ENCODE results near the gene GRM7.

Gene GRM7

DNA sequence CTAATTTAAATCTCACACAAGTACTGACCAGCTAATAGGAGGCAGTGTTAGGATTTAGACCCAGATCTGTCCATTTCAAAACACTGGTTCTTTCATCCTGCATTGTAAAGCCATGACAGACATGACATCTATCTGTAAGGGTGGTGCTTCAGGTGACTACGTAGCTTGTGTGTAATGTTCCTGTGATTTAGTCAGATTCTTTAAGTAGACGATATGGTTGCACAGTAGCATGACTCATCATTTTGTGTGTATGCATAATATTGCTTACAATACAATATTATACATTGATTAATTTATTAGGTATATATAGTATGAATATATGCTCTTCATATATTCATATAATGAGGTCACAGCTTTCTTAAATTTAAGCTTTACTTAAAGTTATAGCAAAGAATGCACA is 628.5 kb downstream of the GRM7 start:
- H3K9ac ChIP-seq (ENCODE audit: low read length) = no peak overlapping the region
- H3K4me1 ChIP-seq (ENCODE audit: control insufficient read depth, insufficient read depth, low read length) = no peaks in the 10 kb centered on the region
- H3K27ac ChIP-seq (ENCODE audit: low read depth, low read length) = no peak overlapping the region
- H3K27me3 ChIP-seq (ENCODE audit: control insufficient read depth, insufficient read depth, low read length) = no peaks in the 10 kb centered on the region
- no peak overlapping the region for H3K4me3 ChIP-seq (ENCODE audit: low read depth, low read length)
- peaks cover 4% of the 10 kb centered on the region; the same call in 1 of the 2 replicates for H3K9me3 ChIP-seq (ENCODE audit: control insufficient read depth, insufficient read depth, low read depth, low read length)
- H3K36me3 ChIP-seq (ENCODE audit: control insufficient read depth, insufficient read depth, low read length) = no peaks in the 10 kb centered on the region

DNA sequence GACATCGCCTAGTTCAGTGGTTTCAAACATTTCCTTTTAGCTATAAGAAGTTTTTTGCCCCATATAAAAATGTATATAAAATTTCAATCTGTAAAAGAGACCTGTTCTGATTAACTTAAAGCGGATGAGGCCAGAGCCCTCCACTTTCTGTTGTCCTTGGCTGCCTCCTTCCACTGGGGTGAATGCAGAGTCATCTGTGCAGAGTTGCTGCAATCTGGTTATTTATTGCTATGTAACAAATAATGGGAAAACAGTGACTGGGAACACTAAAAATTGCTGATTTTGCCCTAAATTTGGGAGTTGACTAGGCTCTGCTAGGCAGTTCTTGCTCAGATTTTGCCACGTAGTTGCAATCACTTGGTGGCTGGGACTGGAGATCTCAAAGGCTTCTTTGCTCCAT is 637.8 kb downstream of the GRM7 start:
- Histone ChIP-seq H3K9me3 (ENCODE audit: control insufficient read depth, insufficient read depth, low read depth, low read length) (no peaks in the 10 kb centered on the region), H3K27me3 (ENCODE audit: control insufficient read depth, insufficient read depth, low read length) (no peaks in the 10 kb centered on the region), H3K9ac (ENCODE audit: low read length) (no peak overlapping the region), H3K27ac (ENCODE audit: low read depth, low read length) (no peak overlapping the region), H3K36me3 (ENCODE audit: control insufficient read depth, insufficient read depth, low read length) (no peaks in the 10 kb centered on the region), H3K4me3 (ENCODE audit: low read depth, low read length) (no peak overlapping the region), H3K4me1 (ENCODE audit: control insufficient read depth, insufficient read depth, low read length) (no peaks in the 10 kb centered on the region)

DNA sequence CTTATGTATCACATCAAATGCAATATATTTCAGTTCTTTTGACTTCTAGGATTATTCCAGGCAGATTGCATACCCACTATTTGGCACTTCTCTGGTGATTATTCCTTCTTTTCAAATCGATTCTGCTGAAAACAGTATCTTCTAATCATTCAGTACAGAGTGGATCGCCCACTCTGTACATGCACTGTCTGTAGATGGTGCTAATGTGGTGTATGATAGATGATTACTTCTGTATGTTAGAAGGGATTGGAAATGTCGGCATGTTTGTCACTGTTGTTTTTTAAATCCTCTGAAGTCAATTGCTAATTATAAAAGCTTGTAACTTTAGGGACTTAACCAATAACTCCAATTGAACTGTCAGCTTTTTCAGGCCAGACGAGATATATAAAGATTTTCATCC is 642.5 kb downstream of the GRM7 start:
- no peaks in the 10 kb centered on the region for H3K4me1 ChIP-seq (ENCODE audit: control insufficient read depth, insufficient read depth, low read length)
- no peaks in the 10 kb centered on the region for H3K27me3 ChIP-seq (ENCODE audit: control insufficient read depth, insufficient read depth, low read length)
- no peak overlapping the region for H3K27ac ChIP-seq (ENCODE audit: low read depth, low read length)
- H3K36me3 ChIP-seq (ENCODE audit: control insufficient read depth, insufficient read depth, low read length) = no peaks in the 10 kb centered on the region
- peaks cover 2% of the 10 kb centered on the region; the same call in 1 of the 2 replicates for H3K9me3 ChIP-seq (ENCODE audit: control insufficient read depth, insufficient read depth, low read depth, low read length)
- H3K9ac ChIP-seq (ENCODE audit: low read length) = no peak overlapping the region
- no peak overlapping the region for H3K4me3 ChIP-seq (ENCODE audit: low read depth, low read length)

- H3K27ac ChIP-seq (ENCODE audit: low read depth, low read length) = no peak overlapping the region
- no peaks in the 10 kb centered on the region for H3K27me3 ChIP-seq (ENCODE audit: control insufficient read depth, insufficient read depth, low read length)
- H3K4me3 ChIP-seq (ENCODE audit: low read depth, low read length) = no peak overlapping the region
Measured at GRCh38 chr3:7504886-7505775, 644.2 kb downstream of the GRM7 start.

GRCh38 chr3:7506606-7507180 is 645.8 kb downstream of the GRM7 start:
- no peaks in the 10 kb centered on the region for H3K4me1 ChIP-seq (ENCODE audit: control insufficient read depth, insufficient read depth, low read length)
- H3K4me3 ChIP-seq (ENCODE audit: low read depth, low read length) = no peak overlapping the region
- H3K9ac ChIP-seq (ENCODE audit: low read length) = no peak overlapping the region
- H3K27me3 ChIP-seq (ENCODE audit: control insufficient read depth, insufficient read depth, low read length) = no peaks in the 10 kb centered on the region
- peaks cover 2% of the 10 kb centered on the region; the same call in 1 of the 2 replicates for H3K9me3 ChIP-seq (ENCODE audit: control insufficient read depth, insufficient read depth, low read depth, low read length)
- no peak overlapping the region for H3K27ac ChIP-seq (ENCODE audit: low read depth, low read length)
- H3K36me3 ChIP-seq (ENCODE audit: control insufficient read depth, insufficient read depth, low read length) = no peaks in the 10 kb centered on the region

More at GRCh38 chr3:7504886-7505775, 644.2 kb downstream of the GRM7 start:
- Histone ChIP-seq H3K4me1 (ENCODE audit: control insufficient read depth, insufficient read depth, low read length) (no peaks in the 10 kb centered on the region), H3K9me3 (ENCODE audit: control insufficient read depth, insufficient read depth, low read depth, low read length) (peaks cover 2% of the 10 kb centered on the region; the same call in 1 of the 2 replicates), H3K9ac (ENCODE audit: low read length) (no peak overlapping the region), H3K36me3 (ENCODE audit: control insufficient read depth, insufficient read depth, low read length) (no peaks in the 10 kb centered on the region)

GRCh38 chr3:7508821-7509220 is 647.9 kb downstream of the GRM7 start:
- Histone ChIP-seq H3K9me3 (ENCODE audit: control insufficient read depth, insufficient read depth, low read depth, low read length) (peaks cover 2% of the 10 kb centered on the region; the same call in 1 of the 2 replicates), H3K4me1 (ENCODE audit: control insufficient read depth, insufficient read depth, low read length) (no peaks in the 10 kb centered on the region), H3K36me3 (ENCODE audit: control insufficient read depth, insufficient read depth, low read length) (no peaks in the 10 kb centered on the region), H3K4me3 (ENCODE audit: low read depth, low read length) (no peak overlapping the region), H3K27me3 (ENCODE audit: control insufficient read depth, insufficient read depth, low read length) (no peaks in the 10 kb centered on the region), H3K9ac (ENCODE audit: low read length) (no peak overlapping the region), H3K27ac (ENCODE audit: low read depth, low read length) (no peak overlapping the region)

DNA sequence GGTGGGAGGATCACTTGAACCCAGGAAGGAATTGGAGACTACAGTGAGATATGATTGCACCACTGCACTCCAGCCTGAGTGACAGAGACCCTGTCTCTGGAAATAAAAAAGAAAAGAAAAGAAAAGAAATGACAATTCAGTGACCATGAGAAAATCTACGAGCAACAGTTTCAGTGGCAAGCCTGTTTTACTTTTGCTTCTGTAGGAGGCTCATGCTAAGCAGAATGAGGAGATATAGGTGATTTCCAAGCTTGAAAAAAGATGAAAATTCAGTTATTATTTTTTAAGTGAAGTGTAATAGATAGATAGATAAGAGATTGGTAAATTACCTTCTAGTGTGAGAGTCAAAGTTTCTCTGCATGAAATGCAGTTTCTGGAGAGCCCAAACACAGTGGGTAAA is 651.1 kb downstream of the GRM7 start:
- Histone ChIP-seq H3K4me1 (ENCODE audit: control insufficient read depth, insufficient read depth, low read length) (no peaks in the 10 kb centered on the region), H3K4me3 (ENCODE audit: low read depth, low read length) (no peak overlapping the region), H3K9me3 (ENCODE audit: control insufficient read depth, insufficient read depth, low read depth, low read length) (no peaks in the 10 kb centered on the region), H3K9ac (ENCODE audit: low read length) (no peak overlapping the region), H3K27me3 (ENCODE audit: control insufficient read depth, insufficient read depth, low read length) (no peaks in the 10 kb centered on the region), H3K36me3 (ENCODE audit: control insufficient read depth, insufficient read depth, low read length) (no peaks in the 10 kb centered on the region), H3K27ac (ENCODE audit: low read depth, low read length) (no peak overlapping the region)

- H3K4me1 ChIP-seq (ENCODE audit: control insufficient read depth, insufficient read depth, low read length) = no peaks in the 10 kb centered on the region
- H3K27me3 ChIP-seq (ENCODE audit: control insufficient read depth, insufficient read depth, low read length) = no peaks in the 10 kb centered on the region
- no peaks in the 10 kb centered on the region for H3K9me3 ChIP-seq (ENCODE audit: control insufficient read depth, insufficient read depth, low read depth, low read length)
- no peak overlapping the region for H3K9ac ChIP-seq (ENCODE audit: low read length)
- H3K4me3 ChIP-seq (ENCODE audit: low read depth, low read length) = no peak overlapping the region
- H3K27ac ChIP-seq (ENCODE audit: low read depth, low read length) = no peak overlapping the region
- H3K36me3 ChIP-seq (ENCODE audit: control insufficient read depth, insufficient read depth, low read length) = no peaks in the 10 kb centered on the region
Measured at GRCh38 chr3:7518026-7518425, 657.1 kb downstream of the GRM7 start.

DNA sequence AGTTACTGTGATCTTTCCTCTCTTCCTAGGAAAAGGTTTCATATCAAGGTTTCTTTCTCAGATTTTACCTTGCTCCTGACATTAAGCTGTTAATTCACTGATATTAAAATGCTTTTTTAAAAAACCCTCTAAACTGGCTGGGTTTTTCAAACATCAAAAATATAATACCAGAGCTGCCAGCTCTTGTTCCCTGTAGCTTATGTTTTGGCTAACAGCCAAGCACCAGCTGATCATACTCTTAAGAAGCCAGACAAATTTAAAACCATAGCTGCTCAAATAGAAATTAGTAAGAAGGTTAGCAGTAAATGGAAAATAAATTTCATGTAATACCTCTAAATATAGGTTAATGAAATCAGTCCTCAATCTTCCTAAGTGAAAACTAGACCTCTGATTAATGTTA is 657.5 kb downstream of the GRM7 start:
- Histone ChIP-seq H3K27ac (ENCODE audit: low read depth, low read length) (no peak overlapping the region), H3K9me3 (ENCODE audit: control insufficient read depth, insufficient read depth, low read depth, low read length) (no peaks in the 10 kb centered on the region), H3K27me3 (ENCODE audit: control insufficient read depth, insufficient read depth, low read length) (no peaks in the 10 kb centered on the region), H3K9ac (ENCODE audit: low read length) (no peak overlapping the region), H3K4me3 (ENCODE audit: low read depth, low read length) (no peak overlapping the region), H3K36me3 (ENCODE audit: control insufficient read depth, insufficient read depth, low read length) (no peaks in the 10 kb centered on the region), H3K4me1 (ENCODE audit: control insufficient read depth, insufficient read depth, low read length) (no peaks in the 10 kb centered on the region)

GRCh38 chr3:7520059-7520458 is 659.1 kb downstream of the GRM7 start:
- Histone ChIP-seq H3K27me3 (ENCODE audit: control insufficient read depth, insufficient read depth, low read length) (no peaks in the 10 kb centered on the region), H3K9ac (ENCODE audit: low read length) (no peak overlapping the region), H3K9me3 (ENCODE audit: control insufficient read depth, insufficient read depth, low read depth, low read length) (no peaks in the 10 kb centered on the region), H3K4me3 (ENCODE audit: low read depth, low read length) (no peak overlapping the region), H3K27ac (ENCODE audit: low read depth, low read length) (no peak overlapping the region), H3K36me3 (ENCODE audit: control insufficient read depth, insufficient read depth, low read length) (no peaks in the 10 kb centered on the region), H3K4me1 (ENCODE audit: control insufficient read depth, insufficient read depth, low read length) (no peaks in the 10 kb centered on the region)

- H3K27me3 ChIP-seq (ENCODE audit: control insufficient read depth, insufficient read depth, low read length) = no peaks in the 10 kb centered on the region
- no peaks in the 10 kb centered on the region for H3K36me3 ChIP-seq (ENCODE audit: control insufficient read depth, insufficient read depth, low read length)
- 0 out of 2 replicates have a peak, but pooled peaks cover 4% of the 10 kb centered on the region for H3K9me3 ChIP-seq (ENCODE audit: control insufficient read depth, insufficient read depth, low read depth, low read length)
- no peaks in the 10 kb centered on the region for H3K4me1 ChIP-seq (ENCODE audit: control insufficient read depth, insufficient read depth, low read length)
- no peak overlapping the region for H3K4me3 ChIP-seq (ENCODE audit: low read depth, low read length)
- H3K9ac ChIP-seq (ENCODE audit: low read length) = no peak overlapping the region
- H3K27ac ChIP-seq (ENCODE audit: low read depth, low read length) = no peak overlapping the region
Measured at GRCh38 chr3:7520593-7520992, 659.7 kb downstream of the GRM7 start.
